ENCODE data around the gene STK17A.

Gene STK17A

DNA sequence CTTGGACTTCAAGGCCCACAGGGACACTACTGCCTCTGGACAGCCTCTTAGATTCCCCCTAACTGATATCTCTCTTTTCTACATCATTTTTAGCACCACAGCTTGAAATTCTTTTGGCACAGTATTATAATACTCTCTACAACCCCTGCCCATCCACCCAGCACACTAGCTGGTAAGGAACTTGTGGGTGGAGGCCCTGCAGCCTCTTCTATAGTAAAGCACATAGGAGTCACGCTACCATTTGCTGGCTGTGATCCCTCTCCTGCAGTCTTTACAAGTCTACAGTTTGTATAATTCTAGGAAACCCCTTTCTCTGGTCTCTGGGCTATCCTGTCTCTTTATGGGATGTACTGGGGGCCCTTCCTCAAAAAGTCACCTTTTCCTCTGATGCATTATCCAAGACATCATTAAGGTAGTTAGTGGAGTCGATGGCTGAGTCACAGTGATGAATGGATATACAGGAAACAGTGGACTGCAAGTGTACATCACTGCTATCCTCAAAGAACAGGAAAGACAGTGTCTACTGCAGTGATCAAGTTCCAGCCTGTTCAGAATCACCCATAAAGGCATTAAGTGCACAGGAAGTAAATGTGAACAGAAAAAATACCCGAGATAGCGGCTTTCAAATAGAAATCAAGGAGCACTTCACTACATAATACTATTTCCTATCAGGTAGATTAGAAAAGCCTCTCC, 54.4 kb downstream of the STK17A start:
- peak; percentile 44 for DNase-seq

DNA sequence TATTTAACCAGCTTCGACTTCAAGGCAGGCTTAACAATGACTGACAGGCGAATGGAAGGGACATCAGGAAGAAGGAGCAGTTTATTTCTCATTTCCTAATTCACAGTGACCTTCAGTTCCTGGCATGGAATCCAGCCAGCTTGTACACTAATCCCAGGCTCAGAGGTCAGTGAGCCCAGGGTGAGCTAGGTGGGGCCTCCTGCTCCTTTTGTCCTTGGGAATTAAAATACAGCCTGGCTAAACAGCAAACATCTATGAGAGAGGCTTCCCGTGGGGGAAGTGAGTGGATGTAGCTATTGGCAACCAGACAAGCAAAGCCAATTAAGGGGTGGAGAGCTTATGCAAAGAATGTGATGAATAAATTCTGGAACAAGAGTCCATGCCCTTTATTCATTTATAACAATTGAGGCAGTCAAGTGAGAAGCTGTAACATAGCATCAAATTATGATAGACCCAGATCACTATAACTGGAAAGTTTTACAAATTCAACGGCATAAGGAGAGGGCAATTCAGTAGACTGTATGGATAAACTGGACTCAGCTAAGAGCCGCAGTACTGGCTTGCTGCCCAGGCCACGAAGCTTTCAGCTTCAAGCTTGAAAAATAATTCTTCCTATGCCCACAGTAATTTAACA, 57.1 kb downstream of the STK17A start:
- no peak for DNase-seq

DNA sequence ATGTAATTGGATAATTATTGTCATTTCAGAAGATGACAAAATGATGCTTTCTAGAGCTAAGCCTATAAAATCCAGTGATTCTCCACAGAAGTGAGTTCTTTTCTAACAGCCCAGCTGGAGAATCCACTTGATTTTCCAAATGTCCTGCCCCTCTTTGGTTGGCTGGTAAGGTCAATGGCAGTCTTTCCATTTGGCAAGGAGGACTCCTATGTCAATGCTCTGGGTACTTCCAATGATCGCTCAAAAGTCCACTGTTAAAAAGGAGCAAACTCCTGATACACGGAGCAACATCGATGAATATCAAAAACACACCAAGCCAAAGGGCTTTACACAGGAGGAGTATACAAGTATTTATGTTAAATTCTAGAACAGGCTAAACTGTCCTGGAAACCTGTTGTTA, 57.8 kb downstream of the STK17A start:
- no peak for DNase-seq

DNA sequence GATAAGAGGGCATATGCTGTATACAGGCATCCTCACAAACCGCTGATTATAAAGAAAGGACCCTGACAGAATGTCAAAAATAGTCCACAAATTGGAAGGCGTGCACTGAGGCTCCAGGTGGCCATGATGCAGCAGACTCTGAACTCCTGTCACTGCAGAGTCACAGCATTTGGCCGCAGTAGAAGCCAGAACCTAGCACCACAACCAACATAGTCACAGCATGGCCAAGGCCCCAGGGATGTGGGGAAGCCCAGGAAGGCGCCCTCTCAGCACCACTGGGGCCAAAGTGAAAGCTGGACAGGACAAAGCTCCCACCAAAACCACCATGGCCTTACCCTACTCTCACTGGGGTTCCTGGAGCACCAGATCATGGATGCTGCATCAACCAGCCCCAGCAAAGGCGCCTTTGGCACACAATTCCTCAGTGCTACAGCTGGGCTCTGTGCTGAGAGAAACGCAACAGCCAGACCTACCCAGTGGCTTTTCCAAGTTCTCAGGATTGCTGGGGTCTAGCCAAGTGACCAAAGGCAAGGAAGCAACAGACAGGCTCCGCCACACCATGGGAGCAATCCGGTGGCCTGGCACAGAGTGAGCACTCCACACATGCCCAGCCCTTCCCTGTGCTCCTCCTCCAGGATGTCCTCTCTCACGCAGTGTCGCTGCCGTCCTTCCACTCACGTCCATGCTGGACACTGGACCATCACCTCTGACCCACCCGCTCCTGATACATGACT, 60.2 kb downstream of the STK17A start:
- no peak for DNase-seq

DNA sequence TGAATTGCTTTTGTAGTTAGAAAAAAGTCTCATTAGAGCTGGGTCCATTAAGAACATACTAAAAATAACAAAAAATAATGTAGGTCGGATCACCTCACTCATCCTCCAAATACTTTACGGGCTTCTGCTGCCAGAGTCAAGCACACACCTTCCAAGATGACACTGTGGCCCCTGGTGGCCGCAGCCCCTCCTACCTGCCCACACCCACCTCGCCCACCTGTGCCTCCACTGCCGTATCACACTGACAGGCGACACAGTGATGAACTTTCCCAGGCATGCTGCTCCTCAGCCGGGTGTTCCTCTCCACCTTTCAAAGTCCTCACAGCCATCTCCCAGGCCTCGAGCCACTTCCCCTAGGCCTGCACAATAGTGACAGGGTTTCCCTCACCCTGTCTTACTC, 60.9 kb downstream of the STK17A start:
- DNase-seq: no peak

DNA sequence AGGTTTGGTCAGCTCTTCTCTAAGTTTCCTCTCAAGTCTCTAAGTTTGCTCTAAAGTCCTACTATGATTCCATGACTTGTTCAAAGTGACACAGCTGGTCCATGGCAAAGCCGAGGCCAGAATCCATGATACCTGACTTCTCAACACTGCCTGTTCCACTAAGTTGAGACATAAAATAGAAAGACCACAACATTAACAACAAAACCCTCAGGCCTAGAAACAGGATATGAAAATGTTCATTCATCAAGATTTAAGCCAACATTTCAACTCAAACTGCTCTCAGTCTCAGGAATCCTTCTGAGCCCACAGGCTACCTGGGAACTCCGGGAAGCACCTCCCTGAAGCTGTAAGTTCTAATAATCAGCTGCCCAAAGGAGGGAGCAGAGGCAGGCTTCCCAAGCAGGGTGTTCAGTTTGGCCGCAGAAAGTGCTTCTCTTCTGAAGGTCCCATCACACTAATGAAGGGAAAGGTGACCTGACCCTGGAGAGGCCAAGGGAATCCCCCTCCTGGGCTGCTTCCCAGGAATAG, 62.9 kb downstream of the STK17A start:
- DNase-seq: no peak

DNA sequence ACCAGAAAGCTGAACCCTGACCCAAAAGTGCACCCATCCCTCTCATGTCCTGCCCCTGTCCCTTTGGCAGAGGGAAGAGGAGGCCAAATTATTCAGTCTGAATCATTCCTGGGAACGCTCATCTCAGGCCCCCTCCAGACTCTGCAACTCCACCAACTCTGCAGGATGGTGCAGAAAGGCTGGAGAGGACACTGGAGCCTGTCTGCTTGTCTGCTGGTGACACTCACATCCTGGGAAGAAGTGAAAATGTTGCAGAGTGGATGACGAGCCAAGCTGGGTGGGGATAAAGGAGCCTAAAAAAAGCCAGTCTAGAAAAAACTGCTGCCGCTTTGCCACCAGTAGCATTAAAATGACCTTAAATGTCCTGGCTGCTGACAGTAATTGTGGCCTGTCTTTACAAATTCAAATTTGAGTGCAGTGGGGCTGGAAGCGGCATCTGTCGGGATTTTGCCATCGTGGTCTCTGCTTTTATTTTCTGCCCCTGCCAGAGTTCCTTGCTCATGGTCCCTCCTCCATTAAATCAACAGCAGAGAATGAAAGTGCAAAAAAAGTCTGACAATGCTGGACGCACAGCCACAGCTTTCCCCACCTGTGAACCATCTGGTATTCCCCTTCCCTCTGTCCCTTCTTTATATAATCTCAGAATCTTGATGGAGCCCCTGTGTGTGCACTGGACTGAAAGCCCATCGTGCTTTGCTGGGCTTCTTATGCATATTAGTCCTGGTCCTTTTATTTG, 63.9 kb downstream of the STK17A start:
- no peak for DNase-seq

DNA sequence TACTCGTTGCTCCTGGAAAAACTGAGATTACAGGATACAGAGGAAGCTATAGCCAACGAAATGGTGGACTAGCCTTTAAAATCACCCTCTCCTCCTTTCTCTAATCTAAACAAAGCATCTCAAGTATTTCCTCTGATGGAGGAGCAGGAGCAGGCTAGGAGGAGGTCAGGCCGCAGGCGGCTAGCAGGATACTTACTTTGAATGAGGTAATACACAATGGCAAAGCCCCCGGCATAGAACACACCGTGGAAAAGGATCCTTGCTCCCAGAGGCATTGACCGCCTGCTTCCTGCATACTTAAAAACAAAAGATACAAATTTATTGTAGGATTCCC, 64.4 kb downstream of the STK17A start:
- DNase-seq: no peak

DNA sequence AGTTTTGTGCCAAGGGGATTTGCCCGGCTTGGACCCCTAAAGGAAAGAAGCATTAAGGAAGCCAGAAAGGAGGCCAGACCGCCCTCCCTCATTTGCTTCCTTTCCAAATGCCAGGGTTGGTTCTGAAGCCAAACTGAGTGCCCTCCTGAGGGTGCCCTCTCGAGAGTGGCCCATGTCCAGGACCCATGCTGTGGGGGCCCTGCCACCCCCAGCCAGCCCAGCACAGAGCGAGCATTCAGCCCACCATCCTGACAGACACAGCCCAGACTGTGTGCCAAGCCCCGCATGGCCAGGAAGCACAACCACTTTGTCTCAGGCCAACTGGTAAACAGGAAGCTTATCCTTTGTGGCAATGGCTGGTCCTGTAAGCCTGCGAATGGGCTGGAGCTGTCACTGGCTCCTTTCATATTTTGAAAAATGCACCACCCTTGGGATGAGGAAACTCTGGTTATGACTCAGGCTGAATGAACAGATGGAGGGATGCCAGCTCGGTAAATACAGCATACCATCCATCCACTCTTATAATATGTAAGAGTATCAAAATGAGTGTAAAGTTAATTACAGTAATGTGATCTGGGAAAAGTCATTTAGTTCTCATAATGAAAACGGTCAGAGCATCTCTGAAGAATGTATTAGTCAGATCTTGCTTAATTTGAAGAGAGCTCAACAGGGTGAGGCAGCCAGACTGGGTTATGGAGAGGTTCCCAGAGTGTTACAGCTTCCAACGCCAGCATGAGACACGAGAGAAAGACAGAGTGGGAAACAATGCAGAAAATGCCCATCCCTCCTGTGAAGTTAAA, 65.0 kb downstream of the STK17A start:
- peak; percentile 47 for DNase-seq

DNA sequence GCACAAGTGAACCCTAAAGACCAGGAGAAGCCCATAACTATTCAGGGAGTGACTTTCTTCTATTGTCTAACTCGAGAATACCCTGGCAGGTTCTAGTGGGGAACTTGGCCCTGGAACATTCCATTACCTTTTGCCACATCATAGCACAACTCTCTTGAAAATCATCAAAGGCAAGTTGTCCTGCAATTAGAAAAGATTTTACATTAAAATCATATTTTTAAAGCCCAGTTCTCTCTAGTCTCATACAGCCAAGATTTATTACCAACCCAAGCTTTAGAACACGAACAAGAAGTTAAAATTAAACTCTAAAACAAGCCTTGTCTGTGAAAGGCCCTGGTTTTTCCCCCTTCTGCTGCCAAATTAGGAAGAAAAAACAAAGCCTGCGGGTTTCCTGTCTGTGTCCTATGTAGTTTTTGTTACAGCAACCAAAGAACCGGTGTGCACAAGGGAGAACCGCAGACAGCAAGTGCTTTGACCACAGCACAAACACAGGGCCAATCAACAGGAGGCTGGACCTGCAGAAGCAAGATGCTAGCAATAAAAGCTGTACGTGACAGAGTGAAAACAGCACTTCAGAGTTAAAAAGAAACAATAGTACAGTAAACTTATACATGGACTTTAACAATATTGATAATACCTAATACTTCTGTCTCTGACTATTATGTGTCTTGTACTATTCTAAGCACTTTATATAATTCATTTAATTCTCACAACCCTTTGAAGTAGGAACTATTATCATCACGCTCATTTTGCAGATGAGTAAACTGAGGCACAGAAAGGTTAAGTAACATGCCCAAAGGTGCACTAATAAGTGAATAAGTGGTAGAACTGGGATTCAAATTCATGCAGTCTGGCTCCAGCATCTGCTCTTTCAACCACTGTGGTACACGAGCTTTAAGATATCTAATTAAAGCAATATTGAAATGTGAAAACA, 65.8 kb downstream of the STK17A start:
- DNase-seq: peak; percentile 90

DNA sequence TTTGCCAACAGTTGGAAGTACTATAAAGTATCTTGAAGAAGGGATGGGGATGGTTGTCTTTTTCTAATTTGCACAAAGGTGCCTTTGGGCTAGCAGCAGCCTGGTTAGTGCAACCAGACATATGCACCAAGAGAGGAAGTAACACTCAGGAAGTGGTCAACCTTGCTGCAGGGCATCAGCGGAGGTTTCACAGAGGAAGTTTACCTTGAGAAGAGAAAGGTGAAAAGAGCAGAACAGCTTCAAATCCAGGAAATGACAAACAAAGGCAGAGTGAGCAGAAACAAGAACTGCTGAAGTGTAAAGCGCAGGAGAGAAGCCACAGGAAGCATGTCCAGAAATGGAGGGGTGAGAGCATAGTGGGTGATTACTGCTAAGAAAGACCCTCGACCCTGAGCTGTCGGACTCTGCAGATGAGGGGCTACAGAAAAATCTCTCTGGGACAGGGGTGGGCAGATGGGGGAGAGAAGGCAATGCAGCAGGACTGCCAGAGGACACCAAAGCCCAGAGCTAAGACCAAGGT, 66.9 kb downstream of the STK17A start:
- DNase-seq: peak; percentile 86

DNA sequence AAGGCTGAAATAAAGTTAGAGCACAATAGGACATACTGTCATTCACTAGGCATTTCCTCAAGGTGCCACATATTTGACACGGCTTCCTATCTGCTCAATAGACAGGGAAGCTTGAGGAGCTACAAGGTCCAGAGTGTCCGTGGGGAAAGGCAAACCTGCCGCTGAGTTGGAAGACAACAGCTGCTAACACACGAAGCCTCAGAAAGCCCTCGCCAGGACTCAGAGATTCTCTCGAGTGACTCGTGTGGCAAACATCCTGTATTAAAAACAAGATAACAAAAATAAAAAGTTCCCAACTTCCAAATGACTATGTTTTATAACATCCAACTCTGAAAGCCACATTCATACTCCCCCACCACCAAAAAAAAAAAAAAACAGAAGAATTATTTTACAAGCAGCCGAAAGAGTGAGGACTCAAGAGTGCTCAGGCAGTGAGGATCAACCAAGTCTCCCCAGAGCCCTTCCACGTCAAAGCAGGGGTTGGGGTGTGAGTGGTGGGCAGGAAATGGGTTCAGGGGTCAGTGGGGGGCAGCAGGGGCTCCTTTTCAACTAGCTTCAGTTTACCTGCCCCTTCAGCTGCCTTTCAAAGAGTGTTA, 67.6 kb downstream of the STK17A start:
- peak; percentile 40 for DNase-seq

DNA sequence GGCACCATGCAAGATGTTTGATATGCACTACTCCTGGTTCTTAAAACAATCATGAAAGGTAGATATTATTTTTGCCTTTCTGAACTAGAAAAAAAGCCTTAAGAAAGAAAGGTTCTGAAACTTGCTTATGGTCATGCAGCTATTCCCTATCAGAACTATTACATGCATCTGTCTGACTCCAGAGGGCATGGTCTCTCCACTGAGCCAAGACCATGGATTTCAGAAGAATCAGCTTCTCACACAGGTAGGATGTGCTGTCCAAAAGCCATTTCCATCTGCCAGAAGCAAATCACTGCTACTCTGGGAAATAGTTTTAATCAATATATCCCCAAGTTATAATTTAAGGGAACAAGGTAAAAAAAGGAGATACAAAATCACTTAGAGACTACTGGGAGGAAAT, 69.5 kb downstream of the STK17A start:
- no peak for DNase-seq

DNA sequence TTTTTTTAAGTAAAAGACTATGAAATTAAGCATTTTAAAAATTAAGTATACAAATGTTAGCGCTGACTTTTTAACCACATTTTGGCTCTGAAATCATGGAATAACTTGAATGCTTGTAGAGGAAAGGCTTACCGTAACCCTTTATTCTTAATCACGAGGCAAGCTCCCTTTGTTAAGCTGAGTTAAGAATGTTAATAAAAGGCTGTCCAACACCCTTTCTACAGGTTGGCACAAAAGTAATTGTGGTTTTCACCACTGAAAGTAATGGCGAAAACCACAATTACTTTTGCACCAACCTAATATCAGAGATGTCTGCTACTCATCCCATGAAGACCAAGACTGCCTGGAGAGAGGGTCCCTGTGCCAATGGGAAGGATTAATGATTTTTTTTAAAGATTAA, 70.6 kb downstream of the STK17A start:
- DNase-seq: no peak

DNA sequence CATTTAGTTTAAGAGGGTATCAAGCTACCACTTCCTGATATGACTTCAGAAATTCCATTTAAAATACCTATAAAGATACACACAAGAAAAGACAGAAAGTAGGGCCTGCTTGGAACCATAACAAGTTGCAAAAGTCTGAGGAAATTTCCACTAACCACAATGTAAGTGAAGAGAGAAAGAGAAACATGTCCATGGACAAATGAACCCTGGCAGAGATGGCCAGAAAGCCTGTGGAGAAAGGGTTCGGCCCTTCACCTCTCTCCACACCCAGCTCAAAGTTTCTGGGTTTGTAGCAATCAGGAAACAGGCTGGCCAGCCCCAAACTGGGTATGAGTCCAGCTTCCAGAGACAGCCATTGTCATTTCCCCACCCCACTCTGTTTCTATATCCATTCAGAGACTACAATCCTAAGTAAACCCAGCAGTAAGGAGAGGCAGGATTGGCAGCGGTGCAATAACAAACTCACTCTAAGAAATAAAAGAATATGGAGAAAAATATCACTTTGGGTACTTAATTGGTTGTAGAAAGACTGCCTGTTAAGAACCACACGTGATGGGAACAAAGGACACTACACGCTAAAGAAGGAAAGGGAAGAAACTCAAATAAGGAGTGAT, 71.1 kb downstream of the STK17A start:
- DNase-seq: no peak

DNA sequence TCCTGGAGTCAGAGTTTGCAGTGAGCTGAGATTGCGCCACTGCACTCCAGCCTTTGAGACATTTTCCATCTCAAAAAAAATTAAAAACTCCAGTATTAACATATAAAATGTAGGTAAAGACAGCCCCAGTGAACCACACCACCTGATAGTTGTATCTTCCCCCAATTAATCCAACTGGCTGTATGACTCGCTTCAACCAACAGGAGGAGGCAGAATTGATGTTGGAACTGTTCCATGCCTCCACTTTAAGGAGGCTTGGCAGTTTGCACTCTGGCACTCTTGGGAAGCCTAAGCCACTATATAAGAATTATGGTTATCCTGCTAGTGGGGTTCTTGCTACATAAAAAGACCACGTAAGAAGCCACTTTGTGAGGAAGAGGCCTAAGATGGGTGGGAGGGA, 72.7 kb downstream of the STK17A start:
- no peak for DNase-seq

DNA sequence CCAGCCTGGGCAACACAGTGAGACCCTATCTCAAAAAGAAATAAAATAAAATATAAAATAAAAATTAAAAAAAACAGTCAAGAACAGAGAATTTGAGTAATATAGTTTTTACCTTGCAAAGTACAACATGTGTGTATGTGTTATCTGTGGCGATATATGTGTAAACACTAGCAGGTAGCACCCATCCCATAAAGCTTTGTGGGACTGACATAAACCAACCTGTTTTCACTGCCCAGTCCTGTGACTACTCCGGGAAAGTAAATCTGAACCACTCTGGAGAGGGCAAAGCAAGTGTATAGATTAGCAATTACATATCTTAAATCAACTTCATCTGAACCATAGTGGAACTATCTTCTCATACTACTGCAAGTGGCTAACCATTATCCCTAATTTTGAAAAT, 74.1 kb downstream of the STK17A start:
- DNase-seq: no peak

DNA sequence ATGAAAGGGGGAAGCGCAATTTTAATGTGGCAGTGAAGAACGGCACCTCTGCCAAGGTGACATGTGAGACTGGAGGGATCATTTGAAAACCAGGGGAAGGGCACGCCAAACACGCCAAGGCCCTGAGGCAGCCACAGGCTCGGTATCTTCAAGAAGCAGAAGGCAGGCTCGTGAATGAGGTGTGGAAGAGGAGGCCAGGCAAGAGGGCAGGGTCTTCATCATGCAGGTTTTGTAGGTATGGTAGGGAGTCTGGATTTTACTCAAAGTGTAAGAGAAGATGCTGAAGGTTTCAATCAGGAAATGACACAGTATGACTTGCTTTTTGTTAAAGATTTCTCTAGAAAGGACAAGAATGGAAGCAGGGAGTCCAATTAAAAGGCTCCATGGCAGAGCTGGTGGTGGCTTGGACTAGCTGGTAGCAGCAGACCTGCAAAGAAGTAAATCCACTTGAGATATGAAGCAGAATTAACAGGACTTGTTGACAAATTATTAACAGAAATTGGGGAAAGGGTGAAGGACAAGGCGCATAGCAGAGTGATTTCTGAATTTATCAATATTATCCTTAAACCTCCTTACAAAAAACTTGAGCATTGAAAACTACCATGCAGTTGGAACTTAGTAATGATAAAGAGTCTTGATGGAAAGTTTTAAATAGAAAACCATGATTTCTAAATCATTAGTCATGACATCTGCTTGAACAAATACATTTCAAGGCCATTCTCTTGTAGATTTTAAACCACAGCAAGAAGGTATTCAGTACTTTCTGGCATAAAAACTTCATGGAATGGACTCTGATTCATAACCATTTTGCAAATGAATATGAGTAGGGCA, 76.0 kb downstream of the STK17A start:
- no peak for DNase-seq

DNA sequence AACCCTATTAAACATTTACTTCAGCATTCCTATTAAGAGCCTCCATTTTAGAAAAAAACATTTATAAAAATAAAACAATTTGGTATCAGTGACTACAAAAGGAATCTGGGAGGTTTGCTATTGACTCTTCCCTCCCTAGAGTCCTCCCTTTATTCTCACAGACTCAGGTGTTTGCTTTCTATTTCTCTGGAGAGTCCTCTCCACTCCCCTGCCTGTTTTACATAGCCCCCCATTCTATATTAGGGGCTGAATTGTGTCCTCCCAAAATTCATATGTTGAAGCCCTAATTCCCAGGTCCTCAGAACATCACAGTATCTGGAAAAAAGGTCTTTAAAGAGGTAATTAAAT, 76.6 kb downstream of the STK17A start:
- no peak for DNase-seq
